ENCODE measurements around the gene ULK4. TPM values are rescaled to one million over a fixed set of nuclear protein-coding genes. Genes with fewer than 3 reads are reported as not detected.

Gene ULK4
- total RNA-seq, 1 experiment from 2014 or later: 8.7 TPM

DNA sequence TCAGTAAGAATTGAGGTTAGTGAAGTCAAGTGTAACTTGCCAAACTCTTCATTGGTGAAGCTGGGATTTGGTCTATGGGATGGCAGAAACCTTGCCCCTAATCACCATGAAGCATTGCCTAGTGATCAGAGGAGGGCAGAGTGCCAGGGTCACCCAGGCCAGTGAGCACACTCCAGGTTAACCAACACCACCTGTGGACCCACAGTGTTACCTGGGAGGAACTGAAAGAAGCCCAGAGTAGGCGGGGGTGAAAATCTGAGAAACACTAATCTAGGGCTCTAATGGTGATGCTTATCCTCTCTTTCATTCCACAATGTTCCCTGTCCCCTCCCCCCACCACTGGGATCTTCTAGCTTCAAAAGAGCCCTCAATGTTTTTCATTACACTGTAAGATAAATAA is 389.8 kb downstream of the ULK4 start:
- Histone ChIP-seq H3K27me3 (ENCODE audit: insufficient read depth, low read depth) (no peaks in the 10 kb centered on the region), H3K27ac (no peak overlapping the region), H3F3A (ENCODE audit: insufficient read depth, low read depth) (no peaks in the 10 kb centered on the region), H3K4me2 (no peak overlapping the region), H4K20me1 (ENCODE audit: insufficient read depth) (no peaks in the 10 kb centered on the region), H3K4me1 (replicated peaks; ENCODE audit: insufficient read depth) (no peaks in the 10 kb centered on the region), H3K36me3 (ENCODE audit: low read depth) (no peaks in the 10 kb centered on the region), H3K4me3 (no peak overlapping the region), H3K9me2 (ENCODE audit: insufficient read depth) (no peaks in the 10 kb centered on the region), H3K79me2 (ENCODE audit: low read depth) (no peaks in the 10 kb centered on the region), H2AFZ (no peak overlapping the region), H3K9me3 (ENCODE audit: insufficient read depth, low read depth) (no peaks in the 10 kb centered on the region)
- CTCF ChIA-PET: no interaction called here
- no TSS peak for BruUV-seq (replicated peaks)
- POLR2A ChIA-PET (ENCODE audit: unreplicated experiment): no interaction called here
- TF ChIP-seq, protein P1, sequence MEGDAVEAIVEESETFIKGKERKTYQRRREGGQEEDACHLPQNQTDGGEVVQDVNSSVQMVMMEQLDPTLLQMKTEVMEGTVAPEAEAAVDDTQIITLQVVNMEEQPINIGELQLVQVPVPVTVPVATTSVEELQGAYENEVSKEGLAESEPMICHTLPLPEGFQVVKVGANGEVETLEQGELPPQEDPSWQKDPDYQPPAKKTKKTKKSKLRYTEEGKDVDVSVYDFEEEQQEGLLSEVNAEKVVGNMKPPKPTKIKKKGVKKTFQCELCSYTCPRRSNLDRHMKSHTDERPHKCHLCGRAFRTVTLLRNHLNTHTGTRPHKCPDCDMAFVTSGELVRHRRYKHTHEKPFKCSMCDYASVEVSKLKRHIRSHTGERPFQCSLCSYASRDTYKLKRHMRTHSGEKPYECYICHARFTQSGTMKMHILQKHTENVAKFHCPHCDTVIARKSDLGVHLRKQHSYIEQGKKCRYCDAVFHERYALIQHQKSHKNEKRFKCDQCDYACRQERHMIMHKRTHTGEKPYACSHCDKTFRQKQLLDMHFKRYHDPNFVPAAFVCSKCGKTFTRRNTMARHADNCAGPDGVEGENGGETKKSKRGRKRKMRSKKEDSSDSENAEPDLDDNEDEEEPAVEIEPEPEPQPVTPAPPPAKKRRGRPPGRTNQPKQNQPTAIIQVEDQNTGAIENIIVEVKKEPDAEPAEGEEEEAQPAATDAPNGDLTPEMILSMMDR (conservative IDR thresholded peaks at IDR 0.05): no peak
- TF ChIP-seq EZH2 (IDR thresholded peaks at IDR 0.05; ENCODE audit: low read depth): no peak
- intact Hi-C loops (cut with micrococcal nuclease; ENCODE audit: unreplicated experiment): no loop called here
- DNase-seq: no peak

DNA sequence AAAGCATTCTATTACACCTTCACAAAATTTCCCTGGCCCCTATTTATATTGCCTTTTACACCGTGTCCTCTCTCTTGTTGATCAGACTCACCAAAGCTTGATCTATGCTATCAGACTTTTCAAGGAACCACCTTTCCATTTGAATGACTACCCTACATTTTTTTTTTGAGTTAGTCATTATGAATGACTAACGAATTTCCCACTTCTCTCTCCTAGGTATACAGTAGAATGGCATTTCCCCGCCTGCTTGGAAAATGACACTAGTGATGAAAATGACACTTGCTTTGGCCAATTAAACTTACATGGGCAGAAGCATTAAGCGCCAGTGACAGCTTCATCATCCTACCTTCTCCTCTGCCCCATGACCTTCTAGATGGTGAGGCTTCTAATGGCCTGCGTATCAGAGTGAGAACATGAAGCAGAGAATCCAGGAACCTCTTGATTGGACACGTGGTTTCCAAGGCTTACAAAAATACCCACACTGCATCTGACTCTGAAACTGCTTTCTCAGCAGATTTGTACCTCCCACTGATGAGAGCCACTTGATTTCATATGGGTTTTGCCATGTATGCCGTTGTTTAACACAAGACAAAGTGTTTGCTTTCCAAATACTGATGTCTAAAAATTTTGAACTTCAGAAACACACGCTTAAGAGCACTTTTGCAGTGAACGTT is 392.1 kb downstream of the ULK4 start:
- H4K20me1 ChIP-seq (ENCODE audit: insufficient read depth): no peaks in the 10 kb centered on the region
- intact Hi-C loops (cut with micrococcal nuclease; ENCODE audit: unreplicated experiment): no loop called here
- no peak overlapping the region for H3K27ac ChIP-seq
- TF ChIP-seq, protein P1 (conservative IDR thresholded peaks at IDR 0.05): no peak
- TF ChIP-seq EZH2 (IDR thresholded peaks at IDR 0.05; ENCODE audit: low read depth): no peak
- H3K36me3 ChIP-seq (ENCODE audit: low read depth): no peaks in the 10 kb centered on the region
- H3K27me3 ChIP-seq (ENCODE audit: insufficient read depth, low read depth): no peaks in the 10 kb centered on the region
- POLR2A ChIA-PET (ENCODE audit: unreplicated experiment): no interaction called here
- peak in 1 of 2 experiments; percentile 35 for DNase-seq
- no peak overlapping the region for H3K4me3 ChIP-seq
- H3K4me1 ChIP-seq (replicated peaks; ENCODE audit: insufficient read depth): no peaks in the 10 kb centered on the region
- H3K4me2 ChIP-seq: no peak overlapping the region
- H2AFZ ChIP-seq: no peak overlapping the region
- no TSS peak for BruUV-seq (replicated peaks)
- H3K9me2 ChIP-seq (ENCODE audit: insufficient read depth): no peaks in the 10 kb centered on the region
- H3K9me3 ChIP-seq (ENCODE audit: insufficient read depth, low read depth): no peaks in the 10 kb centered on the region
- CTCF ChIA-PET: no interaction called here
- H3K79me2 ChIP-seq (ENCODE audit: low read depth): no peaks in the 10 kb centered on the region
- H3F3A ChIP-seq (ENCODE audit: insufficient read depth, low read depth): no peaks in the 10 kb centered on the region

DNA sequence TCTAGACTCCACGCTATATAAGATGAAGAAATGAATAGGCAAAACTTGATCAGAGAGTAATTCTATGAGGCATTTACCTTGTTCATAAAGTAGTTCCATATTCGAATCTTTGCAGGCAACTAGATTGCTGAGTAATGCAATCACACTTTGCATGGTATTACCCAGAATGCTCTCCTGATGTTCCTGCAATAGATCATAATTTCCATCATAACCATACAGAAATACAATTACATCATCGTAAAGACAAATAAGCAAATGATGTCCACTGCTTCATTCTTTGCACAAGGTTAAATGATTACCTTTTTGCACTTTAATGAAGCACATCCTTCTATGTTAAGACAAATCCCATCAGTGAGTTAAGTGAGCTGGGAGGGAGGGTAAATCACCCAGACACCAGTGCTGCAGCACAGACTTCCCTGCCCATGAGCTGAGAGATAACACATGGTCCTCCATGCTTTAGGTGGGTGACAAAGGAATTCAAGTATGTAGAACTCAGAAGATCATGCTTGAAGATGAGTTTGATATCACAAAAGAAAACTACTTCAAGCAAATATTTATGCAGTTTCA is 395.9 kb downstream of the ULK4 start:
- no peak for DNase-seq
- no peaks in the 10 kb centered on the region for H3K36me3 ChIP-seq (ENCODE audit: low read depth)
- intact Hi-C loops (cut with micrococcal nuclease; ENCODE audit: unreplicated experiment): no loop called here
- no peaks in the 10 kb centered on the region for H4K20me1 ChIP-seq (ENCODE audit: insufficient read depth)
- no peaks in the 10 kb centered on the region for H3K4me1 ChIP-seq (replicated peaks; ENCODE audit: insufficient read depth)
- H3K9me3 ChIP-seq (ENCODE audit: insufficient read depth, low read depth): no peaks in the 10 kb centered on the region
- H3F3A ChIP-seq (ENCODE audit: insufficient read depth, low read depth): no peaks in the 10 kb centered on the region
- ChIA-PET POLR2A (ENCODE audit: unreplicated experiment) (no interaction called here), CTCF (no interaction called here)
- no peaks in the 10 kb centered on the region for H3K9me2 ChIP-seq (ENCODE audit: insufficient read depth)
- no peak overlapping the region for H3K4me3 ChIP-seq
- no peak overlapping the region for H3K27ac ChIP-seq
- BruUV-seq (replicated peaks): no TSS peak
- H3K4me2 ChIP-seq: no peak overlapping the region
- H3K79me2 ChIP-seq (ENCODE audit: low read depth): no peaks in the 10 kb centered on the region
- no peak for TF ChIP-seq EZH2 (IDR thresholded peaks at IDR 0.05; ENCODE audit: low read depth)
- TF ChIP-seq, protein P1 (conservative IDR thresholded peaks at IDR 0.05): no peak
- H3K27me3 ChIP-seq (ENCODE audit: insufficient read depth, low read depth): no peaks in the 10 kb centered on the region
- H2AFZ ChIP-seq: no peak overlapping the region
